Keratinocyte (primary cell): ENCODE results near the gene WWC1. TPM values are rescaled to one million over a fixed set of nuclear protein-coding genes. Genes with fewer than 3 reads are reported as not detected.

ENCODE experiments used
- DNase-seq: peaks from one replicate; pipeline ENCODE4 v3.0.0-alpha.2; 2011; ENCODE audit warnings: low read depth, missing footprints, low spot score
- FAIRE-seq: peaks from 2 replicates; lab custom pipeline; 2011; peaks lifted over from hg19 to GRCh38; lab: Jason Lieb, UNC
- H2AFZ ChIP-seq: 2 replicates; pipeline ENCODE4 v1.6.0; 2012; ENCODE audit warnings: low read length, control low read depth, inconsistent platforms; ENCODE audit not compliant: control insufficient read depth
- H3K27ac ChIP-seq: 2 replicates; pipeline ENCODE4 v1.5.1; 2011; ENCODE audit warnings: low read length; ENCODE audit not compliant: control insufficient read depth, insufficient read depth
- H3K27me3 ChIP-seq: 3 replicates; pipeline ENCODE4 v1.6.0; 2011; ENCODE audit warnings: low read length; ENCODE audit not compliant: control insufficient read depth, insufficient read depth; ENCODE audit errors: extremely low read depth
- H3K36me3 ChIP-seq, 2 experiments: 2 replicates in 1 of 2; 3 replicates in 1 of 2; pipeline ENCODE4 v1.5.1; 2011; ENCODE audit warnings: low read length in 2 of 2, mild to moderate bottlenecking in 1 of 2; ENCODE audit not compliant: control insufficient read depth in 2 of 2, insufficient read depth in 2 of 2; ENCODE audit errors: extremely low read depth in 1 of 2
- H3K4me1 ChIP-seq: 3 replicates; pipeline ENCODE4 v1.5.1; 2011; ENCODE audit warnings: low read length; ENCODE audit not compliant: control insufficient read depth, insufficient read depth; ENCODE audit errors: extremely low read depth
- H3K4me2 ChIP-seq: 3 replicates; pipeline ENCODE4 v1.6.0; 2011; ENCODE audit warnings: low read depth, low read length; ENCODE audit not compliant: control insufficient read depth, insufficient read depth; ENCODE audit errors: extremely low read depth
- H3K4me3 ChIP-seq, 3 experiments: fragments of 200-600 bp in 1 of 3; sonication (generic) in 1 of 3; 2 replicates in 2 of 3; 3 replicates in 1 of 3; pipeline ENCODE4 v1.5.1; 2011 to 2016; ENCODE audit warnings: low read length in 3 of 3, mild to moderate bottlenecking in 3 of 3, control low read depth in 2 of 3, inconsistent platforms in 1 of 3, low read depth in 1 of 3, mixed read lengths in 1 of 3, mixed run types in 1 of 3, moderate library complexity in 1 of 3; ENCODE audit not compliant: control insufficient read depth in 2 of 3, insufficient read depth in 2 of 3; ENCODE audit errors: extremely low read depth in 1 of 3
- H3K79me2 ChIP-seq: 2 replicates; pipeline ENCODE4 v1.6.0; 2012; ENCODE audit warnings: low read length; ENCODE audit not compliant: control insufficient read depth, insufficient read depth
- H3K9ac ChIP-seq: 3 replicates; pipeline ENCODE4 v1.6.0; 2011; ENCODE audit warnings: low read length; ENCODE audit not compliant: control insufficient read depth, insufficient read depth; ENCODE audit errors: extremely low read depth
- H3K9me1 ChIP-seq: 3 replicates; pipeline ENCODE4 v1.6.0; 2011; ENCODE audit warnings: low read length; ENCODE audit not compliant: control insufficient read depth, insufficient read depth; ENCODE audit errors: extremely low read depth
- H3K9me3 ChIP-seq: 2 replicates; pipeline ENCODE4 v1.5.1; 2012; ENCODE audit warnings: low read depth, low read length; ENCODE audit not compliant: control insufficient read depth
- H4K20me1 ChIP-seq: 3 replicates; pipeline ENCODE4 v1.6.0; 2011; ENCODE audit warnings: low read length; ENCODE audit not compliant: control insufficient read depth, insufficient read depth; ENCODE audit errors: extremely low read depth
- EZH2 ChIP-seq: IDR thresholded peaks from one replicate; pipeline ENCODE4 v1.6.1; 2012; ENCODE audit warnings: inconsistent platforms, mild to moderate bottlenecking, low read length, moderate library complexity
- dilution Hi-C: fragments of 300-500 bp; cut with MboI; formaldehyde crosslinking; loops from one replicate; pipeline ENCODE4 v1.7.0; 2020; ENCODE audit warnings: low sequenced_read_pairs; ENCODE audit not compliant: extremely low pct_ligation_motif_present
- polyA plus RNA-seq, 5 experiments: library from polyadenylated mRNA; depleted of rRNA in 3 of 5; stranded (reverse) in 3 of 5; stranded (forward) in 1 of 5; unstranded in 1 of 5; fragments of >200 nt; gene quantifications; 1 replicate in 1 of 5; 2 replicates in 3 of 5; 3 replicates in 1 of 5; pipeline versions ENCODE4 v1.2.1 to v1.2.3, GENCODE V29; 2011 to 2012; ENCODE audit warnings: missing spikeins in 2 of 5, low read depth in 1 of 5, low replicate concordance in 1 of 5
- TF ChIP-seq, protein P1 (sequence below), 3 experiments: IDR thresholded peaks in 1 of 3; conservative IDR thresholded peaks in 1 of 3; optimal IDR thresholded peaks in 1 of 3; 2 replicates in 2 of 3; 3 replicates in 1 of 3; pipeline versions ENCODE3 to v1.5.1; 2011; ENCODE audit warnings: low read length in 3 of 3, mild to moderate bottlenecking in 3 of 3, moderate library complexity in 2 of 3, control low read depth in 1 of 3, inconsistent platforms in 1 of 3; ENCODE audit not compliant: insufficient read depth in 2 of 3; ENCODE audit errors: extremely low read depth in 1 of 3

Gene WWC1
- polyA plus RNA-seq, 1 donor (not counting 4 experiments of a cell fraction or from before 2014, with no cell fraction given): 19.8 TPM

- TF ChIP-seq EZH2: no peak
- TF ChIP-seq, protein P1, sequence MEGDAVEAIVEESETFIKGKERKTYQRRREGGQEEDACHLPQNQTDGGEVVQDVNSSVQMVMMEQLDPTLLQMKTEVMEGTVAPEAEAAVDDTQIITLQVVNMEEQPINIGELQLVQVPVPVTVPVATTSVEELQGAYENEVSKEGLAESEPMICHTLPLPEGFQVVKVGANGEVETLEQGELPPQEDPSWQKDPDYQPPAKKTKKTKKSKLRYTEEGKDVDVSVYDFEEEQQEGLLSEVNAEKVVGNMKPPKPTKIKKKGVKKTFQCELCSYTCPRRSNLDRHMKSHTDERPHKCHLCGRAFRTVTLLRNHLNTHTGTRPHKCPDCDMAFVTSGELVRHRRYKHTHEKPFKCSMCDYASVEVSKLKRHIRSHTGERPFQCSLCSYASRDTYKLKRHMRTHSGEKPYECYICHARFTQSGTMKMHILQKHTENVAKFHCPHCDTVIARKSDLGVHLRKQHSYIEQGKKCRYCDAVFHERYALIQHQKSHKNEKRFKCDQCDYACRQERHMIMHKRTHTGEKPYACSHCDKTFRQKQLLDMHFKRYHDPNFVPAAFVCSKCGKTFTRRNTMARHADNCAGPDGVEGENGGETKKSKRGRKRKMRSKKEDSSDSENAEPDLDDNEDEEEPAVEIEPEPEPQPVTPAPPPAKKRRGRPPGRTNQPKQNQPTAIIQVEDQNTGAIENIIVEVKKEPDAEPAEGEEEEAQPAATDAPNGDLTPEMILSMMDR (optimal IDR thresholded peaks at IDR 0.05 in 1 of 3, IDR thresholded peaks at IDR 0.05 in 1 of 3, conservative IDR thresholded peaks at IDR 0.05 in 1 of 3; ENCODE audit: extremely low read depth in 1 of 3, insufficient read depth in 2 of 3, low read length in 3 of 3): no peak
- Histone ChIP-seq H4K20me1 (peaks cover 4% of the 10 kb centered on the region), H3K79me2 (no peaks in the 10 kb centered on the region), H3K4me2 (no peak overlapping the region), H3K9ac (no peak overlapping the region), H3K27me3 (no peaks in the 10 kb centered on the region), H3K27ac (no peak overlapping the region), H3K4me3 (no peak overlapping the region), H3K4me1 (peaks cover 12% of the 10 kb centered on the region), H3K9me1 (no peaks in the 10 kb centered on the region), H3K9me3 (no peaks in the 10 kb centered on the region), H3K36me3 (peaks cover 24 to 34% of the 10 kb centered on the region in 2 experiments), H2AFZ (no peak overlapping the region)
- no peak for FAIRE-seq
- no peak for DNase-seq
- dilution Hi-C loops: no loop called here
Observed at GRCh38 chr5:168471785-168472184, 180.3 kb downstream of the WWC1 start.

GRCh38 chr5:168472329-168472728 is 180.9 kb downstream of the WWC1 start:
- Histone ChIP-seq H3K79me2 (no peaks in the 10 kb centered on the region), H3K4me2 (peak overlapping the region; percentile 25), H4K20me1 (peaks cover 4% of the 10 kb centered on the region), H3K9me1 (no peaks in the 10 kb centered on the region), H3K27me3 (no peaks in the 10 kb centered on the region), H3K4me3 (no peak overlapping the region), H3K9ac (no peak overlapping the region), H3K4me1 (peaks cover 12% of the 10 kb centered on the region), H3K9me3 (no peaks in the 10 kb centered on the region), H3K36me3 (peaks cover 24 to 34% of the 10 kb centered on the region in 2 experiments), H3K27ac (peak overlapping the region; percentile 10), H2AFZ (no peak overlapping the region)
- no peak for TF ChIP-seq EZH2
- TF ChIP-seq, protein P1 (optimal IDR thresholded peaks at IDR 0.05 in 1 of 3, IDR thresholded peaks at IDR 0.05 in 1 of 3, conservative IDR thresholded peaks at IDR 0.05 in 1 of 3; ENCODE audit: extremely low read depth in 1 of 3, insufficient read depth in 2 of 3, low read length in 3 of 3): peak; percentile 24 to 47 (median 41)
- dilution Hi-C loops: no loop called here
- FAIRE-seq (peak; percentile 87), DNase-seq (peak; percentile 19)
